Hepatic stellate cell (primary cell): ENCODE results near the gene KLHL26.

Source experiments
- DNase-seq: peaks from one replicate; pipeline ENCODE4 v3.0.0; 2011; ENCODE audit warnings: low spot score

KLHL26 gene

DNA sequence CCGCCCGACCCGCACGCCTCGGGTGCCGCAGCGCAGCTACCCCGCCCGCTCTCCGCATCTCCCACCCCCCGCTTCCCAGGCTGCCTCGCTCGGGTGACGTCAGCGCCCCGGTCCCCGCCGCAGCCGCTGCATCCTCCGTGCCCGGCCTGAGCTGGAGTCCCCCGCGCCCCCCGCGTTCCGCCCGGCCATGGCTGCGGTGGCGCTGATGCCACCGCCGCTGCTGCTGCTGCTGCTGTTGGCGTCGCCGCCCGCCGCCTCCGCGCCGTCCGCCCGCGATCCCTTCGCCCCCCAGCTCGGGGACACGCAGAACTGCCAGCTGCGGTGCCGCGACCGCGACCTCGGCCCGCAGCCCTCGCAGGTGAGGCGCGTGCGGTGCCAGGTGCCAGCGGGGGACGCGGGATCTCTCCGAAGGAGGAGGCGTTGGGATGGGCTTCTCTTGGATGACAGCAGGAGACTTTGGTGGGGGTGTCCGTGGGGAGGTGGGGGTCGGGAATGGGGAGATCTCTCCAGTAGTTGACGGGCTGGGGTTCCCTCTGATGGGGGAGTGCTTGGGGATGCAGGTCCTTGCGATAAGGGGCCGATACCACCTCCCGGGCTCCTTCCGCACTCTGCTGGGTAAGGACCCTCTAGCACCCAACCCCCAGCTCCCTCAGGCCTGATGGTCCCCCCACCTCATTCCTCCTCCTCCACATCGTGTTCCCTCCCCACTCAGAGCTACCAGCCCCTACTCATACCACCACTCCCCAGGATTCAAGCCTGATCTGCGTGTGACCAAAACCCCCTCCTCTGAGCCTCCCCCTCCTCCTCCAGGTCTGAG lies 23.8 kb upstream of the KLHL26 start, which contains the start of gene TMEM59L:
TMEM59L (plus strand) TSS at position 99 of the 817 bp plus-strand sequence; CDS start at position 188, 89 bp downstream.
- no peak for DNase-seq

- no peak for DNase-seq
Measured at GRCh38 chr19:18613589-18614234, 23.1 kb upstream of the KLHL26 start.

- no peak for DNase-seq
Measured at GRCh38 chr19:18616023-18616422, 20.8 kb upstream of the KLHL26 start.

DNA sequence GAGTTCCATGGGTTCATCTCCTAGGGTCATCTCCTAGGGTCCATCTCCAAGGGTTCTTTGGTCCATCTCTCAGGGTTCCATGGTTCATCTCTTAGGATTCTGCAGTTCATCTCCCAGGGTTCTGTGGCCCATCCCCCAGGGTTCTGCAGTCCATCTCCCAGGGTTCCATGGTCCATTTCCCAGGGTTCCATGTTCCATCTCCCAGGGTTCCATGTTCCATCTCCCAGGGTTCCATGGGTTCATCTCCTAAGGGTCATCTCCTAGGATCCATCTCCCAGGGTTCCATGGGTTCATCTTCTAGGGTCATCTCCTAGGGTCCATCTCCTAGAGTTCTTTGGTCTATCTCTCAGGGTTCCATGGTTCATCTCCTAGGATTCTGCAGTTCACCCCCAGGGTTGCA lies 19.3 kb upstream of the KLHL26 start:
- DNase-seq, result no peak

DNA sequence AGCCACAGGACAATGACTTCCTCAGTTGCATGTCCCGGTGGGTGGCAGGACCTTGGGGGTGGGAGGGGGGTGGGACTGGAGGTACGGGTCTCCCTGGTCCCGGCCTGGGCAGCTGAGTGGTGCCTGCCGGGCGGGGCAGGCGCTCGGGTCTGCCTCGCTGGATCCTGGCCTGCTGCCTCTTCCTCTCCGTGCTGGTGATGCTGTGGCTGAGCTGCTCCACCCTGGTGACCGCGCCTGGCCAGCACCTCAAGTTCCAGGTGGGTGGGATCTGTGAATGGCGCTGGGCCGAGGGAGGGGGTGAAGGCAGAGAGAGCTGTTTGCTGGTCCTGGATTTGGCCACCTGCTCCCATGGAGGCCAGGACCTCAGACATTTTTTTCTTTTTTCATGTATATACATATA lies 18.6 kb upstream of the KLHL26 start:
- no peak for DNase-seq

GRCh38 chr19:18620311-18620710 lies 16.5 kb upstream of the KLHL26 start:
- DNase-seq, result no peak

GRCh38 chr19:18620902-18621301 lies 15.9 kb upstream of the KLHL26 start:
- DNase-seq, result no peak

DNA sequence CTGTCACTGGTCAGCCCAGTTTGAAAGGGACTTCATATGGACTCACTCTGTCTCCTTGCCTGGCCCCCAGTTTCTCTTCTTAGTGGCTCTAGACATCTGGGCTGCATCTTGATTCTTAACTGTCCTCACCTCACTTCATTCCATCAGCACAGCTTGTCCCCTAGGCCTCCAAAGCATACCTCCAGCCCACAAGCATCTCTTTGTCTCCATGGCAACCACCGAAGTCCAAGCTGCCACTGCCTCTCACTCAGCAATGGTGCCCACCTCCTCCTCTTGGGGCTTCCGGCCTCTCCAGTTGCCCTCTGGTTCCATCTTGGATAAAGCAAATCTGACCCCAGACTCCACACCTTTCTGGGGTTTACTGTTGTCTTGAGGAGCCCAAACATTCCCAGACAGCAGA lies 9.9 kb upstream of the KLHL26 start:
- DNase-seq, result no peak

DNA sequence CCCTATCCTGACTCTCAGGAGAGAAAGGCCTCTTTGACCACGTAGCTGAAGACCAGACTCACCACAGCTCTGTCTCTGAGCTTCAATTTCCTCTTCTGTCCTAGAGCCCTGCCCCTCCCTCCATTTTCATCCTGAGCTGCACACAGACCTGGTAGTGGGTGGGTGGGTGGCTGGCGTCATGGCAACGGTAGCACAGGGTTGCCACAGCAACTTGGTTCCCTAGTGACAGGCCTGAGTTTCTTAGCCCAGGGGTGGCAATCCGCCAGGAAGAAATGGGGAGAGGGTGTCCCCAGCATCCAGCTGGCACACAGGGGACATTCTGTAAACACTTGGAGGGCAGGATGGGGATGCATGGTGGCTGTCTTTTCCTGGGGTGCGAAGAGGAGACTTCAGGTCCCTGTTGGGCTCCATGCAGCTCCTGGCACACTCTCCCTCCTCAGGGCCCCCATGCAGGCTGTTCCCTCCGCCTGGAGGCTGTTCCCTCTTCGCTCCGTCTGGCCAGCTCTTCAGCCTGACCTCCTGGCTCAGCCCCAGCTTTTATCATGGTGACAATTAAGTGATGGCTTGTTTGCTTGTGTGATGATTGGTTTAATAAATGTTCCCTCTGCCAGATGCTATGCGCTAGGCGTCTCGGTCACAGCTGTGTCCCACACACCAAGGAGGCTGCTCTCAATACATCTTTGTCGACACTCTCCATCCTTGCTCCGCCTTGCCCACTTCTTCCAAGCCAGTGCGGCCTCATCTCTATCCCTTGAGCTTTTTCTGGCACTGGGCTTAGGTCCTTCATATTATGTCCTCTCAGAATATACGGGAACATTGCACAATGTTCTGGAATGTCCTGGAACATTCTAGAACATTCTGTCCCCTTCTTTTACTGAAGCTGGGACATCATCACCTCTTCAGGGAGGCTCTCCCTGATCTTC lies 7.4 kb upstream of the KLHL26 start:
- no peak for DNase-seq

- DNase-seq, result no peak
Measured at GRCh38 chr19:18633321-18633720, 3.5 kb upstream of the KLHL26 start.

DNA sequence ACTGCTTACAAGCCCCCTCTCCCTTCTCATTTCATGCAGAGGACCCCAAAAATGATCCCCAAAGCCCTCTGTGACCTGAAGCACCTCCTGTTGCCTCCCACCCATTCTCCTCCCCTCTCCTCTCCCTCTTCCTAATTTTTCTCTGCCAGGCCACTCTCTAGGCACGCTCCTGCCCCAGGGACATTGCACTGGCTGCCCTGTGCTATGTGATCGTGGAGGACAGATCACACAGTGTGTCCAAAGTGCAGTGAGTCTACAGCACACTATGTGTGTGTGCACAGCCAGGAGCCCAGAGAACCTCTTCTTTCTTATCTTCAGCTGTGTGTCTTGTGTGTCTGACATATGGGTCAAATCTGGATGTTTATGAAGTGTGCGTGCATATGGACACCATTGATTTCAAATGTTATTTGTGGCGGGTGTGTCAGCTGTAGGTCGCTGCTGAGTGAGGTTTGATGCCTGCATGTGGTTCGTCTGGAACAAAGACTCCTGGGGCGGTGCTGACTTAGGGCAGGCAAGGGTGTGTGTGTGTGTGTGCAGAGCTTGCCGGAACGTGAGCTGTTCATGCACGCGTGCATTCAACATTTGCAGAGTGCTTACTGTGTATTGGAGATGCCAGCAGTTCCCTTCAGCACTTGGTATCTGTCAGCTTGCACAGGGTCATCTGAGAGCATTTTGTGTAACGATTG lies 2.1 kb upstream of the KLHL26 start:
- DNase-seq, result no peak

GRCh38 chr19:18635831-18636182 lies 1.0 kb upstream of the KLHL26 start:
- no peak for DNase-seq

GRCh38 chr19:18636183-18636968 lies 452 bp upstream of the KLHL26 start:
- DNase-seq, result peak; percentile 97

GRCh38 chr19:18637673-18638630 lies 1.1 kb downstream of the KLHL26 start:
- no peak for DNase-seq

GRCh38 chr19:18639706-18640243 lies 2.9 kb downstream of the KLHL26 start:
- DNase-seq, result no peak

GRCh38 chr19:18644196-18645034 lies 7.6 kb downstream of the KLHL26 start:
- no peak for DNase-seq

- DNase-seq, result no peak
Measured at GRCh38 chr19:18645035-18645511, 8.2 kb downstream of the KLHL26 start.

DNA sequence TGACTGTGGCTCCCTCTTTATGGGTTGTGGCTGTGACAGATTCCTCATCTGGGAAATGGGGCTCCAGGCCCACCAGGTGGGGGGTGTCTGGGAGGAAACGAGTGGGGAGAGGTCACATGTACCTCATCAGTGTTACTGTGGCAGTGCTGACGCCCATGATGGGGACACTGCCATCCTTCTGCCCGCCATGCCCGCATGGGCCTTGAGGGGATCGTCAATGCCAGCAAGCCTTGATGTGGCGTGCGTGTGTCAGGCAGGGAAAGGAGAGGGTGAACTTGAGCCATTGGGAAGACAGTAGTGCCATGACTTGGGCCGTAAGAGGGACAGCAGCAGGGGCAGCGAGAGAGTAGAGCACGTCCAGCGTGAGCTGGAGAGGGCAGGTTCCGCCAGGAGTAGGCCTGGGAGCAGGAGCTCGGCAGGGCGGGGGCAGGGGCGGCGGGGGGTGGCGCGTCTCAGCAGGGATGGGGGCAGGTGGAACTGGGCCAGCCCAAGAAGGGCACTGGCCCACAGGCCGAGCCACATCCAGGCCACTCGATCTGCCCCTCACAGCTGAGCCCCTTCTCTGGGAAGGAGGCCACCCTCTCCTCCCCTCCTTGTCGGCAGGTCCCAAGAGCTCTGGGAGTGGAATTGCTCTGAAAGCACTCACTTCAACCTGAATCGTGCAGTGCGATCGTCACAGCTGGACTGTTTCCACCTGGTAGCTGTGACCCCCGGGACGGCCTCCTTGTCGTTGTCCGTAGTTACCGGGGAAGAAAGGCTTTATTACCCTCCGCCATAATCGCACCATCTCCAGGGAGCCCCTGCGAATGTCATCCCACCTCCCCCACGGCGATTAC lies 9.9 kb downstream of the KLHL26 start:
- DNase-seq, result no peak
